HS-5 (cell line): ENCODE measurements around the gene S100A6.

ENCODE experiments used
- DNase-seq: peaks from one replicate; pipeline ENCODE4 v3.0.0-alpha.2; 2012; ENCODE audit warnings: low read depth

The S100A6 gene

DNA sequence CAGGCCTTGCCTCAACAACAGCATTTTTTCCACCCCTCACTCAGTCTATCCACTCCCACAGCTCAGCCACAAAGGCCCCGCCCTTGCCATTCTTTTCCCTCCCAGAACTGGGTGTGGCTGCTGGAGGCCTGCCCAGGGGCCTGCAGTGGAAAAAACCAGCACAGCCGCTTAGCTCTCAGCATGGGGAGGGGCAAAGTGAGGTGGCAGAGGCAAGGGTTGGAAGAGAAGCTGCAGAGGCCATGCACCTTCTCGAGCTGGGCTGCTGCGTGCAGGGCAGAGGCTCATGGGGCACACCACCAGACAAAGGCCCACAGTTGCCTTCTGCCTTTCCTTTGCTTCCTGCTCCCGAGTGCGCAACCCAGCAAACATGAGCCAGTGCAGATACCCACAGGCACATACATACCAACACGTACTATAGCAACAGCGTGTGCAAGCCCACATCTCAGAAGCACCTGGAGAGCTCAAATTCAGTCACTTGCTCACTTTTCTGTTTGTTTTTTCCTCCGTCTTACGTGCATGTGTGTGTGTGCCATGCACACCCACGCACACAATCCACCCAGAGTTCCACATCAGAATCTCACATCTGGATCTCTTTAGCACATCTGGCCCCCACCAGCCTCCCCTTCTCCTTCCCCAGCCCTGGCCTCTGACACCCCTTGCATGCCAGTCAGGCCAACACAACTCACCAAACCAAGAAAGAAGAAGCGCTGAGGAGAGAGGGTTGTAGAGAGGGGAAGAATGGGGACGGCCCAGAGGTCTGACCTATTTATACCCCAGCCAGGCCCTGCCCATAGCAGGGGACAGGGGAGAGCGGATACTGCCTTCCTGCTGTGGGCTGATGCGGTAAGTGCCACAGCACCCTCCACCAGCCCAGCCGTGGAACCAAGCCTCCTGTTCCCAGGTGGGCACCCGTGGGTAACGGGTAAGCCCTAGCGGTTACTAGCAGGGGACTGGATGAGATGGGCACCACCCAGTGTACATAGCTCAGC is 9.6 kb upstream of the S100A6 start, which contains the start of gene S100A4:
S100A4 (minus strand) TSS at position 740 of the 989 bp plus-strand sequence. CDS start 1,012 bp downstream, outside the sequence.
- no peak for DNase-seq

DNA sequence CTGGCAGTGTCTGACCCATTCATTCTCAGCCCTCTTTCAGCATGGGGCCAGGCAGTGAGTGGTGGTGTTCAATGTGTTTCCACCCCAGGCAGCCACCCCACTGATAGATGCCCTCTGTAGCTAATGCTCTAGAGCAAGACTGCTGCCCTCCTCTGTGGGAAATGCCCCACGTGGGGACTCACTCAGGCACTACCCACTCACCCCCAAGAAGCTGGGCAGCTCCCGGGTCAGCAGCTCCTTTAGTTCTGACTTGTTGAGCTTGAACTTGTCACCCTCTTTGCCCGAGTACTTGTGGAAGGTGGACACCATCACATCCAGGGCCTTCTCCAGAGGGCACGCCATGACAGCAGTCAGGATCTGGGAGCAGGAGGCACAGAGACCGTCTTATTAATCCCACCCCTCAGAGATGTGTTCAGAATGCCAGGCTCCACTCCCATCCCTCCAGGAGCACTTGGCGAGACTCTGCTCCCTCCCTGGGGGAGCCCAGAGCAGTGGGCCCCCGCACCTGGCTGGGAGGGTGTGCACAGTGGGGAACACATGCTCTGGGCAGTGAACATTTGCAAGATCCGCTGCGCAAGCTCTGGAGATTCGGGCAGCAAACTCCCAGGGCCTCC is 8.8 kb upstream of the S100A6 start:
- no peak for DNase-seq

DNA sequence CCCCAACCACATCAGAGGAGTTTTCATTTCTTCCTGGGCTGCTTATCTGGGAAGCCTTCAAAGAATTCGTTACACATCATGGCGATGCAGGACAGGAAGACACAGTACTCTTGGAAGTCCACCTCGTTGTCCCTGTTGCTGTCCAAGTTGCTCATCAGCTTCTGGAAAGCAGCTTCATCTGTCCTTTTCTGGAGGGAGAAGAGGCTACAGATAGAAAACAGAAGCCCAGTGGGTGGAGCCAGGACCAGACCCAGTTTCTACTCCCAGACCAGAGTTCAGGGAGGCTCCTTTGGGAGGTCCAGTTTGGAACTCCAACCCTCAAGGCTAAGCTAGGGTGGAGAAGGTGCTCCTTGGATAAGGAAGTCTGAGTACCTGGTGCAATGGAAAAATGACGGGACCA is 7.9 kb upstream of the S100A6 start:
- no peak for DNase-seq

DNA sequence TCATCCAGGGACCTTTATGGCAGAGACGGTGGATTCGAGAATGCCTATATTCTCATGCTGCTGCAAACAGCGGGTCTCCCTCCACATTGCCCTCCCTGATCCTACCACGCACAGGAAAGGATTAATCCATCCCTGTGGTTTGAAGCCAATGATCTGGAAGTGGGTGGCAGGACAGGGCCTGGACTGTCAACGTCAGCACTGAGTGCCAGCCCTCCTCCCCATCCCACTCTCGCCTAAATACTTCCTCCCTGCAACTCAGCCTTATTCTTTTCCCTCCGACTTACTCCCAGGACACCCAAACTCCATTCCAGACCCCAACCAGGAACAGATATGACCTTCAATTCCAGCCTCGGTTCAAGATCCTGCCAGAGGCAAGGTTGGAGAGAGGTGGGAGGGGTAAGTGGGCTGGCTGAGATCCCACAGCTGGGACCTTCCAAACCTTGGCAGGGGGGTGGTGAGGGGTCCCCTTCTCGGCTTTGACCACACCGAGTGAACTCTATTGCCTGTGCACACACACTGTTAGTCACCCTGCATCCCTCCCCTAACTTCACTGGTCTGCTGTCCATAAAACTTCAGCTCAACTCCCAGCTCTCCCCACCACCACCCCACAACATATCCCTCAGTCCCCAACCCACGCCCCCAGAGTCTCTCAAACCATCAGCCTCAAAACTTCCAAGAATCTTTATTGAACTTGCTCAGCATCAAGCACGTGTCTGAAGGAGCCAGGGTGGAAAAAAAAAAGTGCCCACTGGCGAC is 7.3 kb upstream of the S100A6 start:
- no peak for DNase-seq

DNA sequence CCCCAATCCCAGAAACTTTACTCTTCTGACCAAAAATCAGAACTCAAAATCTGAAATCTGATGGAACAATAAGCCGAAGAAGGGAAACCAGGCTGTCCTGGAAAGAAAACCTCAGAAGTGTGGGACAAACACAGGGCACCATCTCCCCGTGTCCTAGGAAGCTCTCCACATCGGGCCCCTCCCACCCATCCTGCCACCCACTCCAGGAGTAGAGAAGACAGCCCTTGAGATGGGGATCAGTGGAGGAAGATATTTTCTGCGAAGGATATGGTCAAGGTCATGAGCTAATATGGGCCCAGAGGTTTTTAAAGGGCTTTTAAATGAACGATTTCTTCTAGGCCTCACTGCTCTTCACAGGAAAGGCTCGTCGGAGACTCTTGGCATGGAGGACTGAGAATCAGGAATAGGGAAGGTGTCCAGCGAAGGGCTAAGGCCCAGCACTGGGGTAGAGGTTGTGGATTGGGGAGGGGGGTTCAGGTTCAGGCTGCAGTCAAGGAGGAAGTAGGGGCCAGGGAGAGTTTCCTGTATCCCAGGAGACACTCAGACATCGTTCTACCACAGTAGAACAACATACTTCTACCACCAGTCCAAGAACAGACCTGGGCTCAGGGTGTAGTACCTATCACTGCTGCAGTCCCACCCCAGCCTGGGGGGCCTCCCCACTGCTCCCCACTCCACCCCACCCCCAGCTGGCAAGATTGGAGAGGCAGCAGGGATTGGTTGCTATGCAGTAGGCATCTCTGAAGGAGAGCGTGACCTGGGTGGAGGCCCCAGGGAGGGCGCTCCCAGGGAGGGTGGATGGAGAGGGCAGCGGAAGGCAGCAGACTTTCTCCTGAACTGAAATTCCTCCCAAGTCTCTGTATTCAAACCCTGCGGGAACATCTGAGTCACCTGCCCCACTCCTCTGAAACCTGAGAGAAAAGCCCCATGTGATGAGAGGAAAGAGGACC is 6.1 kb upstream of the S100A6 start:
- no peak for DNase-seq

DNA sequence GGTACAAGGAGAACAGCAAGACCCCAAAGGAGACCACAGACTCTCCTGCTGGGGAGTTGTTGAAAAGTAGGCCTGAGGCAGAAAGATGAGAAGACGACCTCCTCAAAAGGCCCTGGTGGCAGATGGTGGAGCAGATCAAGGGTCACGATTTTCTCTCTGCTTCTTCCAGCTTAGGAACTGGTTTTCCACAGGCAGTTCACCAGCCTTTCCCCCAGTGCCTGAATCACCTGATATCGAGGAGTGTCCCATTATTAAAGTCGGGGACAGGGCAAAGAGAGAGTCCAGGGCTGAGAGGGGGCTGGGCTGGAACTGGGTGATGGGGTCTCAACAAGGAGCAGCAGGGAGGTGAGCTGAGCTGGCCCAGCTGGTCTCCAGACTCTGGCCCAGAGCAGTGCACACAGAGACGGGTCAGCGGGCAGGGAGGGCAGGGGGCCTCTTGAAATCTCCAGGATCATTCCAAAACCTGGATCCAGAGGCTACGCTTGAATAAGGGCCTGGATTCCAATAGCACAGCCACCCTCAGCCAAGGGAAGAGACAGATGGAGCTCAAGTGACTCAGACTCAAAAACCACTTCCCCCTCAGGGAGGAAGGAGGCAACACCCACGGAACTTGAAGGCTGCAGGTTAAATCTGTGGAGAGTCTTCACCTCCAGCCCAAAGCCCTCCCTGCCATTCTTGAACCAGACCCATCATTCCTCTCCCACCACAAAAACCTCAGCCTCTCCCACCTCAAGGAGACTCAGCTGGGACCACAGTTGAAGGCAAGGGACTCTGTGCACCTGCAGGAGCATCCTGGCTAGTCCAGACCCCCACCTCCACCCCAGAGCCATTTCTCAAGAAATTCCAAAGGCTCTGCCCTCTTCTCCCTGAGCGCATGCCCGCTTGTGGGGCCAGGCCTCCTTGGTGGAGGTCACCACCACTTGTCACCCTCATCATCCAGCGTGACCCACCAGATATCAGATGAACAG is 4.9 kb upstream of the S100A6 start, which contains the start of gene S100A5:
S100A5 (minus strand) TSS at position 541 of the 968 bp plus-strand sequence. CDS start 743 bp downstream, outside the sequence.
- no peak for DNase-seq

DNA sequence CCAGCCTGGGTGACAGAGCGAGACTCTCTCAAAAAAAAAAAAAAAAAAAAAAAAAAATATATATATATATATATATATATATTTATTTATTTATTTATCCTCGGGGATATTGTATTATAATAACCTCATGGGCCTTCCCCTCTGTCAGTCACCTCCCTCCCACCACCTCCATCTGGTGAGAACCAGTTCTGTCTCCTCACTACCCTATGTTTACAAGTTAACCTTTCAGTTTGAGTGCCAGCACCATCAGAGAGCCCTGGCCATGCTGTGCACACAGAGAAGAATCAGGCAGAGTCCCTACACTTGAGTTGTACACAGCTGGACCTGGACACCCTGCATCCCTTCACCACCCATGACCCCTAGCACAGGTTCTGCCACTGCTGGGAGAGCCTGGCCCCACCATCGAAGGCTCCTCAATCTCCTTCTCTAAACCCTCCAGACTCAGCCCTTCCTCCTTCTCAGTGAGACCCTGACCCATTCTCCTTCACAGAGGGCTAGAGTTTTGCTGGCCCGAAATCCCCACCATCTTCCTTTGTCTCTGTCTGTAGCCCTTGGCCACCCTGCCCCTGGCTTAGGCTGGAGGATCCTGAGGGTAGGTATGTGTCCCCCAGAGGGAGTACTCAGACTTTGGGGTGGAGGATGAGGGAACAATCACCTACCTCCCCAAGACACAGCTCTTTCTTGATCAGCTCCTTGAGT is 3.8 kb upstream of the S100A6 start:
- no peak for DNase-seq

DNA sequence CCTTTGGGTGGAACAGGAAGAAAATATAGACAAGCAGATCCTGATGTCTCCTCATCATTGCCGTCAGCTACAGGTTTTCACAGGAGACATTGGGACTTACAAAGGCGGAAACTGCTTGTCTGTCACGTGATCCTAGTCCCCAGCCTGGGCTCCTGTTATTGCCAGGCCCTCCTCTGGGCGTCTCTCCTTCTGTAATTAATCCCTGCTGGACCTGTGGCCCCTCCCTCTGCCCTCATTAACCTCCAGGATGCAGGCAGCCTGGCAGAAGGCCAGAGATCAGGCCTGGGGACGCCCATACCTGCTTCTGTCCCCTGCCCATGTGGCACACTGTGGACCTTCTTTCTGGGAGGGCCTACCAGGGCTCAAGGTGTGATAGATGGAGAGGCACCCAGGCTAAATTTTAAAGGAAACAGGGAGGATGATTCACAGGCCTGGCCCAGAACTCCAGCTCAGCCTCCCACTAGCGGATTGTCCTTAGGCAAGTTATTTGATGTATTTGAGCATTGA is 2.6 kb upstream of the S100A6 start:
- DNase-seq, result no peak

DNA sequence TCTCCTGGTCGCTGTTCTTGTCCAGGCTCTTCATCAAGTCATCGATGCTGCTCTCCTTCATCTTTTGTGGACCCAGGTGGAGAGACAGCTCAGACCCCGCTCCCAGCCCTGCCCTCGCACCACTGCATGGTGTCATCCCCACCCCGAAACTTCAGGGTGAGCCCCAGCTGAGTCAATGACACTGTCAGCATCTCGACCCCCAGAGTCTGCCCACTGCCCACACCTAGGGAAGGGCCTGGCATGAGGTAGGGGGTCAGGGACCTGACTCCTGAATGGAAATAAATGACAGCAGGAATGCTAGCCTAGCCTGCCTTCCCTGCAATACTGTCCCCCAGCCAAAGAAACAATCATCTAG is 1.6 kb upstream of the S100A6 start:
- no peak for DNase-seq

DNA sequence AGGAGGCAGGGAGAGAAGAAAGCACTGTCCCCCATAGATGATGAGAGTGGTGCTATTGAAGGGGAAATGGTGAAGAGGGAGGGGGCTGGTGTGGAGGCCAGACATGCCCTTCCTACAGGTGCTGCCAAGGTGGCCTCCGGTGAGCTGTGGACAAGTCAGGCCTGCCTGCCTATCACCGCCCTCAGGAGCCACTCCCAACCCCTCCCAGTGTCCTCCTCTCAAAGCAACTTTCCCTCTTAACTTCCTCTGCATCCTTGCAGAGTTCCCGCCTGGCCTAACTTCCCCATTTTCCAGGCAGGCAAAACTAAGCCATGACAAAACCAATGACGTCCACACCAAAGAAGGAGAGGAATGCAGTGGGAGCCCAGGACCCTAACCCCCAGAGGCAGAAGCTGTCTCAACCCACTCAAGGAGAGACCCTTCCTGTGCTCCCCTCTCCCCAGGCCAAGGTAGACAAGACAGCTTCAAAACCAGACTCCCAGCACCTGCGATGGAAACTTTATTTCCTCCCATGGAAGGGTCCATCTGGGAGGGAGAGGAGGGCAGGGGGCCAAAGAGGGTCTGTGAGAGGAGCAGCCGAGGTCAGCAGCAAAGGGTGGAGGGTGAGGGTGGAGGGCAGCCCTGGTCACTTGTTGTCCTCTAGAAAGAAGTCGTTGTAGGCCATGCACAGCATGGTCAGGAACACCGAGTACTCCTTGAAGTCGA is 1.0 kb upstream of the S100A6 start:
- no peak for DNase-seq

DNA sequence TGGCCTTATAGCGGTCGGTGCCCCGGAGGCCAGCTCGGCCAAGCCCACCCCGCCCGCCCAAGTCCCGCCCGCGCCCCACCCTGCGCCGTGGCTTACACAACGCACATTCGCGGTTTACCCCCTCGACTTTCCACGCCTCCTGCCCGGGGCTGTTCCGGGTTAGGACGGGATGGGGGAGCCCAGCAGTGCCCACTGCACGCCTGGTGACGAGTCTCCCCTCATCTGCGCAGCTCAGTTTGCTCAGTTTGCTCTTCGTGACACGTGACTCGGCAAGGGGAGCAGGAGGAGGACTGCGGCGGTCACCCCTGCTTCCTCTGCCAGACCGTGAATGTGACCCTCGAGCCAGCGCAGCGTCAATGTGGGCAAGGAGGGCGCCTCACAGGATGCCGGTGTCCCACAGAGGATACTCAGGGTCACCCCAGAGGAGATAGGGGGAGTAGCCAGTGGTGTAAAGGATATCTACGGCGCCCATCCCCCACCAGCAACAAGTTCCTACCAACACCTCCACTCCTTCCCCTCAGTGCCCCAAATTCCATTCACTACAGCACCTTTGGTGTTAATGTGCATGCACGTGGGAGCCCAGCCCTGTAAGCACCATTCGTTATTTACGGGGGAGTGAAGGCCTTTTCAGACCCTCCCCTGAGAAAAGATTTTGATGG is 350 bp upstream of the S100A6 start:
- DNase-seq, result peak; percentile 83

DNA sequence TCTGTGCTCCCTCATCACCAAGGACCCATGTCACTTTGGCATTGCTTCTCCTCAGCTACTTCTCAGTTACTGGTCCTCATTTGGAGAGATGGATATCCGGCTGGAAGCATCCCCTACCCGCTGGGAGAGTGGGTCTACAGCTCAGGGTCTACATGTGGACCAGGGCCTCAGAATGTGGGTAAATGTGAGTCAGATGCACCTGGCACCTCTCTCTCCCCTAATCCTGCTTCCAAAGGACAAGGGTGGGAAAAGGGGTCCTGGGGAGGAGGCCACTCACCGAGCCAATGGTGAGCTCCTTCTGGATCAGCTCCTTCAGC is 908 bp downstream of the S100A6 start:
- DNase-seq, result no peak

DNA sequence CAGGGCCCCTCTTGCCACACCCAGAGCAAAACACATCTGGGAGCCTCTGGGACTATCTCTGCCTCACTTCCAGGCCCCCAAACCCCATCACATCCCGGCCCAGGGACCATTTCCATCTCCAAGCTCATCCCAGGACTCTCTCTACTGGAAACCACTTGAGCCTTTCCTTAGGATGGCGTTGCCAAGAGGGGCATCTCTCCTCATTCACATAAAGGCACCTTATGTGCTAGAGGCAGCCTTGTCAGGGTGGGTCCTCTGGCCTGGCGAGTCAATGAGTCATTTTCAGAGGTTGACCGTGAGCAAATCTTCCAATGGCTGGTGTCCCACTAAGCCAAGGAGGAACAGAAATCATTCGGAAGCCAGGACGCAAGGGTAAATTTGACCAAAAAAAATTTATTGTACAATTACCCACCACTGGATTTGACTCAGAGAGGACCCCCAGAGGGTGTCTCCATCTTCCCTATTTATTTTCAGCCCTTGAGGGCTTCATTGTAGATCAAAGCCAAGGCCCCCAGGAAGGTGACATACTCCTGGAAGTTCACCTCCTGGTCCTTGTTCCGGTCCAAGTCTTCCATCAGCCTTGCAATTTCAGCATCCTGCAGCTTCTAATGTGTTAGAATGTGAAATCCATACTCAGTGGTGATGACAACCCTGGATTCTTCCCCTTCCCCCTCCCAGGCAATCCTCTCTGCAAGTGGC is 1.4 kb downstream of the S100A6 start:
- DNase-seq, result no peak

DNA sequence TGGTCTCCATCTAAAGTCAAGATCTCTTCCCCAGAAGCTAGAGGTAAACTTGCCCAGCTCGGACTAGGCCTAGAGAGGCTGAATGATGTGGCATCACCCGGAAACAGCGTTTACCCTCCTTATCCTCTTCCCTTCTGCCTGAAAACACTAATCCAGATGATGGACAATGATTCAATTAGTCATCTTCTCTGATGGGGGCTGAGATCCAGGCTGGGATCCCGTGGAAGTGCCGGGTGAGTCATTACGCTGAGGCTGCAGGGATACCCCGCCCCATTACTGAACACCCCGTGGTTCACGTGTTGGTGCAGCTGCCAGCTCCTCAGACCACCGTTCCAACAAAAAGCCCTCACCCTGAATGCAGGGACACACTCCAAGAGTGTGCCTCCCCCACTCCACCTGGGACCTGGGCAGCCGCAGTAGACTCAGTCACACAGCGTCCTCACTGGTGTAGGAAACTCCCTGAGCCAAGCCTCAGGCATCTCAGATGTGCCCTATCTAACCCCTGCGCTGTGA is 2.0 kb downstream of the S100A6 start:
- peak; percentile 90 for DNase-seq

DNA sequence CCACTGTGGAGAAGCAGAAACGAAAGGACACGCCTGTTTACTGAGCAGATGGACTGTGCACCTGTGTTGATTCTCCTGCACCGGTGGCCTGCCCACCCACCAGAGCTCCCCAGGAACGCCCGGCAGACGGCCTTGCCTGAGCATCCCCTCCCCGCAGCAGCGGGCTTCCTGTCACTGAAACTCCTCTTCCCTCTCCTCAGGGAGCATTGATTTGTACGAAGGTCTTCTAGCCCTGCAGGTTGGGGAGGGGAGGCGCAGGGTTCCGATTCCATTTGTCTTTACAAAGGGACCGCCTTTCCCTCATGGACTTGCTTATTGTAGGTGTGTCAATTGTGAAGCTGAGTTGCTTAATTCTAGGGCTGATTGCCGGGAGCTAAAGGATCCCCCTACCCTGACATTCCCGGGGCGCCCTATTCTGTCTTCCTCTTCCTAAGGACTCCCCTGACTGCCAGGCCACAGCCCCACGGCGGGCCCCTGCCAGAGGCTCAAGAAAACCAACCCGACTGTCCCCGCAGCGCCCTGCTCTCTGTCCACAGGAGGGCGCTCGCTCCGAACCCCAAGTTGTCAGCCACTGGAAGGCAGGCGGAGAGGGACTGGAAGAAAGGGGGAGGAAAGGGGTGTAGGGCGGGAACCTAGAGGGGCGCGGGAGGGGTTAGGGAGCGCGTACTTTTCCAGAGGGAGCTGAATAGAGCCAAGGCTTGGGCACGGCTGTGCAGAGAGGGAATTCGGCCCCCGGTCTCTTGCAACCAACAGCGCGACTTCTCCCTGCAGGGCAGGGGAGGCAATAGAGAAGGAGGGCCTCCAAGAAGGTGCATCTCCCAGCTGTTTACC is 2.8 kb downstream of the S100A6 start:
- DNase-seq, result no peak

DNA sequence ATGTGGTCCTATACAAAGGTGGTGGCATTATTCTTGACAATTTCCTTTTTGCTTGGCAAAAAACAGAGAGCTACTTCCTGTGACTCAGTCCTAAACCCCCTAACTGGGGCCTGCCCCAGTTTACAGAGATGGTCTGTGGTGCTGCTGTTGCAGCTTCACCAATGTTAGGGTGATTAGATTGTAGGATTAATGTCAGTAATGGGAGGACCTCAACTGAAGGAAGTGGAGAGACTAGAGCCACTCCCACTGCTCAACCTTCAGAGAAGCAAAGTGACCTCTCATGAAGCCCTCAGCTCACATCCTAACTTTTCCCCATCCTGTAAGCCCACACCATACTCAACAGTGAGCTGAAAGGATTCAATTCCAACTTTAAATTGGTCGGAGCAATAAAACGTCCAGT is 3.6 kb downstream of the S100A6 start:
- no peak for DNase-seq

DNA sequence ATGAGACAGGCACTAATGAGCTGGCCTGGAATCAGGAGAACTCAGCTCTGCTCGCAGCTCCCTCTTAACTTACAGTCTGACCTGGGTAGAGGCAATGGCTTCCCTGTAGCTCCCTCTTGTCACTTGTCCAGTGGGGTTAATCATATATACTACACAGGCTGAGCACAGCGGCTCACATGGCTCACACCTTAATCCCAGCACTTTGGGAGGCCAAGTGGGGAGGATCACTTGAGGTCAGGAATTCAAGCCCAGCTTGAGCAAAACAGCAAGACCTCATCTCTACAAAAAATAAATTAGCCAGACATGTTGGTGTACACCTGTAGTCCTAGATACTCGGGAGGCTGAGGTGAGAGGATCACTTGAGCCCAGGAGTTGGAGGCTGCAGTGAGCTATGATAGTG is 4.2 kb downstream of the S100A6 start:
- DNase-seq, result no peak
